Activated naive CD4-positive, alpha-beta T cell treated with anti-CD3 and anti-CD28 coated beads, Interleukin-2, amount 50 U/mL, for 16 hours (primary cell): ENCODE data around the gene PCNX4.
"Not testable (repeated sequence)": the region's sequence is repeated elsewhere in the genome, so short reads cannot be mapped to it uniquely, and the experiment has no call there.

ENCODE experiments used
- DNase-seq: peaks from one replicate; pipeline ENCODE4 v3.0.0-alpha.2; 2020

Gene PCNX4

DNA sequence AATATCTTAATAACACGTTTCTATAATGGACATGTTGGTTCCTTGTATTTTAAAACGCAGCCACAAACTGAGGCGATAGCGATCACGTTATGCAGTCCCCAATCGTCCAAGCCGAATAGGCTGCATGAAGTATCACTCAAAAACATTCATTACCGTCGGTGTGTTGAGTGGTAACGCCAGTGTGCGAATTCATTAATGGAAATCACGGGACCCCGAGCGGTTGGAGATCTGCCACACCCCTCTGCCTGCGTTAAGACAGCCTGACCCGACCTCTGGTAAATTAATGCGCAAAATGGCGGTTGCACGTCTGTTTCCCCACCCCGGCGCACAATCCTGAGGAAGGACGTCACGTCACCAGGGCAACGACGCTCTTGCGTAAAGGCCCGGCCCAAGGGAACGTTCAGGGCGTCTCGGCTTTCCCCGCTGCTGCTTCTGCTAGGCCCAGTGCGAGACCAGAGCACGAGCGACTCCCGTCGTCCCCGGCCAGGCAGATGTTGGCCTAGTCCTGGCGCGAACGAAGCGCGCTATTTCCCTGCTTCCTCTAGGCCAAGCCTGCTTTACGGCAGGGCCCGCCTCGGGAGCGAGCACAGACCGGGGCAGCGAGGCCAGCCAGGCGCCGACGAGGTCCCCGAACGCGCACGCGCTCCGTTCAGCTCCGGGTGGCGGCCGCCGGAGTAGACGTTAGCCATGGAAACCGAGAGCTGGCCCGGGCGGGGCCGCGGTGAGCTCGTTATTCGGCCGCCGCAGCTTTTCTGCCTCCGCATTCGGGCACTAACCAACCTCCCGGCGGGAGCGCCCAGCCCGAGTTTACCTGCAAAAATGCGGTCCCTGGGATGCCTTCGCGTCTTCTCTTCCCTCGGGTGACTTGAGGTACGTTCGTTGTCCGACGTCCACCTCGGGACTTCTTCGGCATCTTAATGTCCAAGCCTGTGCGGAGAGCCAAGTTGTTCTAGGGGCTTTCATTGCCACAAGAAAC, at the start of gene PCNX4:
Gene PCNX4 (plus strand): TSS at position 374 of the 976 bp plus-strand sequence. CDS start 15,716 bp downstream, outside the sequence.
- DNase-seq, result peak; percentile 92

DNA sequence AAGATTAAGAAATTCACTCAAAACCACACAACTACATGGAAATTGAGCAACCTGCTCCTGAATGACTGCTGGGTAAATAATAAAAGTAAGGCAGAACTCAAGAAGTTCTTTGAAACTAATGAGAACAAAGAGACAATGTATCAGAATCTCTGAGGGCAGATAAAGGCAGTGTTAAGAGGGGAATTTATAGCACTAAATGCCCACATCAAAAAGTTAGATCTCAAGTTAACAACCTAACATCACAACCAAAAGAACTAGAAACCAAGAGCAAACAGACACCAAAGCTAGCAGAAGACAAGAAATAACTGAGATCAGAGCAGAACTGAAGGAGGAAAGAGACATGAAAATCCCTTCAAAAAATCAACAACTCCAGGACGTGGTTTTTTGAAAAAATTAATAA, 43.7 kb upstream of the PCNX4 start:
- not testable (repeated sequence) for DNase-seq

DNA sequence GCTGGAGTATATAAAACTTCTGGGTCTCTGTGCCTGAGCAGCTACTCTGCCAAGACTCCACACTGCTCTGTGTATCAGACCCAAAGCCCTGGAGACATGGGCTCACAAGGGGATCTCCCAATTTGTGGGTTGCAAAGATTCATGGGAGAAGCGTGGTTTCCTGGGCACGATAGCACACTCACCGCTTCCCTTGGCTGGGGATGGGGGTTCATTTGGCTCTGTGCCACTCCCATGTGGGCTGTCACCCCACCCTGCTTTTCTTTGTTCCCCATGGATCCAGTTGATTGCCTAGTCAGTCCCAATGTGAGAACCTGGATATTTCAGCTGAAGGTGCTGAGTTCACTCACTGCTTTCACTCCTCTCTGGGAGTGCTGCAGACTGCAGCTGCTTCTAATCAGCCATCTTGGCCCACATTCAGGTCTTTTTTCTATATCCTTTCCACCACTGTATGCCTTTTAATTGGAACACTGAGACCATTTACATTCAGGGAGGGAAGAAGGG, 40.0 kb upstream of the PCNX4 start:
- no peak for DNase-seq

DNA sequence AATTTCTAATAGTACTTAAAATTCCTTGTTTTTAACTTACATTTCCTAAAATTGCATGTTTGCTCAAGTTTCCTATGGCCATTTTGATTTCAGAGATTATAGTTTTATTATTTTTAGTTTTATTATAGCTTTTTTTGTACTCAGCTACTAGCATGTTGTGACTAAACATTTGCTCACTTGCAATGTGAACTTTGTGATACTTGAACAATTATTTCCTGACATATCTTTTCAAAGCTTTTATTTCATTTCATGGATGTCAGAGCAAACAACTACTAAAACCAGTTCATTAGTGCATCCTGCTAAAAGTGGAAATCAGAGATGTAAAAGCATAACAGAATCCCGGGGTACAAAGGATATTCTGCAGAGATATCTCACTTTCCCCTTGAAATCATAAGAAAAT, 33.6 kb upstream of the PCNX4 start:
- no peak for DNase-seq

DNA sequence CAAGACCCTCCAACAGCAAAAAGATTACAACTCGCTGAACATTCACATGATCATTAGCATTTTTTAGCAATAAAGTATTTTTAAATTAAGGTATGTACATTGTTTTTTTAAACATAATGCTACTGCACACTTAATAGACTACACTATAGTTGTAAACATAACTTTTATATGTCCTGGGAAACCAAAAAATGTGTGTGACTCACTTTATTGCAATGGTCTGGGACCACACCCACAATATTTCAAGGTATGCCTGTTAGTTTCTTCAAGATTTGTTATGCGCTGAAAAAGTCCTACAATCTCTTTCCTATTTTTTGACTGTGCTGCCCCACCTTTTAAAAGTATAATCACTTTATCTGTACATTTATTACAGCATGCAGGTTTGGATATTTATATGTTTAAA, 30.4 kb upstream of the PCNX4 start:
- no peak for DNase-seq

DNA sequence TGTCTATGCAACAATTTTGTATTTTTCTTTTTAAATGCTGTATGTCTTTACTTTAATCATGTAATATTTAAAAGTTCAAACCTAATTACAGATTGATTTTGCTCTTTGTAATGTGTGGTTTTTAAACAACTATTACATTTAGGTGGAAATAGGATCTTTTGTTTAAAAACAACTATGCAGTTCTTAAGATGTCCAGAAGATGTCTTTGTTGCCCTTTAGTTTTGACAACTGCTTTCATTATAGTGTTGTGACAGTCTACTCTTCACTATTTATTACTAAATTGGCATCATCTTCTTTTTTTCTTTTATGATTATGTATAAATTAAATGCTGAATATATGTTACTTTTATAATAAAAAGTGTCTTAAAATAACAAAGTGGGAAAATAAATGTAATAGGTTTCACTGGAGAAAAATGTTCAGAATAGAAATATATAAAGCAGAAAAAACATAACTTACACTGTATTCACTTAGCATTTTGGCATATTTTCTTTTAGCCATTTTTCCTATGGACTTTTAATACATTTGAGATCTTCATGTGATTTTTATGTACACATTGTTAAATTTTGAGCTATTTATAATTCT, 27.1 kb upstream of the PCNX4 start:
- DNase-seq, result no peak

DNA sequence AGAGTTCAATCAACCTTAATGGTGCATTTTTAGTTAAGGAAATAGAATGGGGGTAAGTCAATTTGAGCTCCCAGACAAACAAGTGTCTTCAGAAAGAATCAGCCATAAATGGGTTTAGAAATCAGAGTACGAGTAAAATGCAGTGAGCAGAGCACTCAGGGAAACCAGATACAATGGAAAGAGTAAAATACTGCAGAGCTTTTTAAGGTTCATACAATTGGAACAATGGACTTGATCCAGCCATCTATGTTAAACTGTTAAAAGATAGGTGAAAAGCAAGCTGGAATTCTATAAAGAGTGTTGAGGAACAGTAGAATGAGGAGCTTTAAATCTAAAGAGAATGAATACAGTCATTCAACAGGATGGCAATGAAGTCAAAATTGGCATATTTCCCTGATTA, 23.8 kb upstream of the PCNX4 start:
- DNase-seq, result no peak

DNA sequence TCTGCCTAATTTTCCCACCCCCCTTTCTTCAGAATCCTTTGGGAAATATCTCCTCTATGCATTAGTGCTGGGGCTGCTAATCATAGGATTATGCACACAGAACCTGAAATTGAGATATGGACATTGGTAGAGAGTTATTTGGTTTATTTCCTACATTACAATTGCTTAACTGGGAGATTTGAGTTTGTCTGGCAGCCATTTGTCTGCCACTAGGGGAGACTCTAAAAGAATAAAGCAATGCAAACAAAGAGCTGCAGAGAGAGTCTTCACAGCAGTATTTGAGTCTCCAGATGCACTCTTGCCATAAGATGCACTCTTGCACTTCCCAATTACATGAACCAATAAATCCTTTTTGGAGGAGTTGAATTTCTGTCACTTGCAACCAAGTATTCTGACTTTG, 12.0 kb upstream of the PCNX4 start:
- DNase-seq, result no peak

DNA sequence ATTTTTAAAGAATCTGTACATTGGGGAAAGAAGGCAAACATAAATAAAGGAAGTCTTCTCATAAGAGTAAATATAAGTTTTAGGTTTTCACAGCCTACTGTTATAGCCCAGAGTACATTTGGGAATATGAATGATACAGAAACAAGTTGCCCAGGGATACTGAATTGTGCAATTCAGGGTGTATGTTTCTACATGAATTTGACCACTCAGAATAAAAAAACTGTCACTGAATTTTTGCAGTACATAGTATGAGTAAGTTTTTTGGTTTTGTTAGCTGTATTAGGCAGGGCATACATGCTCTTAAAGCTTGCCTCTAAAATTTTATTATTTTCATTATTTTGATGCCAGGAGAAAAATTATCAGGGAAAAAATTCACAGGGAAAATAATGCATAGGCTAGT, 6.6 kb upstream of the PCNX4 start:
- DNase-seq, result no peak

DNA sequence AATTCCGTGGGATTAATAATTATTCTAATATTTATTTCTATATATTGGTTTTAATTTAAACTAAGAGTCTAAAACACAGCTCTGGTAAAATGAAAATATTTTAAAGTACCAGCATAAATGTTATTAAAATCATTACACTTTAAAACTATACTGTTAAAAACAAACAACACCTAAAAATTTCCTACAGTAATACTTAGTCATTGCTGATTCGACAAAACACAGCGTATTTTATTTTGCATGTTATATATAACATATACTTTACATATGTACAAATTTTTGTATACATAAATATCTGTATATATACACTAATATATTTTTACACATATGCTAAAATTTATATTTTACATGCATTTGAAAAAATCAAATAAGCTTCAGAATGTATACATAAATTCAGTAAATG, 6.0 kb upstream of the PCNX4 start:
- no peak for DNase-seq

DNA sequence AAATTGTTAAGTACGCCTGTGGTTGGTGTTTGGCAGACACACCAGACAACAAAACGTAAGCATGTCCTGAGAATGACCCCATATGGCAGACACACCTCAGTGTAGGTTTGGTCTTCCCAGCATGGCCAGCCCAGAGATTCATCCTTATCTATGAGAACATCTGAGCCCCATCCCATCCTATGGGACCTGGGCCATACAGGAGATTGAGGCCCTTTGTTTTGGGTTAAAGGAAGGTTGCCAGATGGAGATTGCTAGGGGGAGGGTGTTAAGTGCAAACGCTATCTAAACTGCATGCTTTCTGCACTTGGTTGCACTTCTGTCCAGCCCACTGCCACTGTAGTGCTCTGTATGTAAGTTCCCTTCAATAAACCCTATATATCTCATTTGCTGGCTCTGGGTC, 4.1 kb upstream of the PCNX4 start:
- DNase-seq, result no peak

DNA sequence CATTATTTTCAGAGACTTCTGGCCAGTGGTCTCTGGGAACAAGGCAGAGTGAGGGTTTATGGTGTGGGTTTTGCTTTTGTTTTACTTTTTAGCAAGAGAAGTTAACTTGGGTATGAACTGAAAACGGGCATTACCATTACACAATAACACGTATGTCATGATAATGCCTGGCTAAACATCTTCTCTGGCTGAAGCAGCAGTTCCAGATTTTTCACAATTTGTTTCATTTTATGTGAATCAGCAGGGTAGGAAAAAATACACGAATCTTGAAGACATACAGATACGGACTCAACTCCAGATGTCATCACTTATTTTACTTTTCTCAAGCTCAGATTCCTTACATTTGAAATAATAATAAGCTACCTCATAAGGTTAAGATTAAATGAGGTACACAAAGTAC, 2.5 kb upstream of the PCNX4 start:
- DNase-seq, result no peak

DNA sequence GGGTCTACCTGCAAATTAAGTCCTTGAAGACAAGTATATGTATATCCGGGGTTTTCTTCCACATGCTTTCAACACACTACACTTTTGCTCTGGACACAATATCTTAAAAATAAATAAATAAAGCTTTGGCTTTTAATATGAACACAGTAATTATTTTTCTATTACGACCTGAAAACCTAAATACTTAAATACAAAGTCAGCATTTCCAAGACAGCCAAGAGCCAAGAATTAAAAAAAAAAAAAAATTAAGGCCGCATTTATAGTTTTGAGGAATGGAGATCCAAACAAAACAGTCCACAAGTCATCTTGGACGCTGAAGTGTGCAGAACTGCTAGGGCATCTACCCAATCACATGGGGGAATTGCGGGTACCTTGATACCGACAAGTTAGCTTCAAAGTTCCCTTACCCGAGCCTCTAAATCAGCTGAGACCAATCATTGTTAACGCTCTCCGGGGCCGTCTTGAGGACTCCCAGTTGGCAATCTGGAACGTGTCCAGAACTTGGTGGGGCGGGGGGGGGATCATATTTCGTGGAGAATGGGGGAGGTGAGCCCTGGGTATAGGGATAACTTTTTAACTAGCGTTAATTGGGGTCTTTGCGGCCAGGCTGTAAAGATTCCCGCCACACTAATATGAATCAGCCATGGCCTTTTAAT, 731 bp upstream of the PCNX4 start:
- DNase-seq, result no peak

DNA sequence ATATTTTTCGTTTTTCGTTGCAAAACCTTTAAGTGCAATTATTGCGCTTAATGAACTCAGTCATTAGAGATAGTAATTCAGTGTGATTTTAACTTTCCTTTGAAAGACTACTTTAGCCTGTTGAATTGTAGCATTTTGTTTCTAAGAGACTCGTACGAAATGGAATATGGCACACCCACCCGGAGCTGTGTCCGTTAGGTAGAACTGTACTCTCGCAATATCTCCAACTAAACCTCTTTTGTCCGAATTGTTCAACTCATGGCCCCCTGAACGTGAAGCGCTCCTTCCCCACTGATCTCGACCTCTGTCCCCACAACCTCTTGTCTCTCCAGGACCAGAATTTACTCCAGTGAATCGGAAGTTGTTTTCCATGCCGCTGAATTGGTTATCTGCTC, 800 bp downstream of the PCNX4 start:
- no peak for DNase-seq

DNA sequence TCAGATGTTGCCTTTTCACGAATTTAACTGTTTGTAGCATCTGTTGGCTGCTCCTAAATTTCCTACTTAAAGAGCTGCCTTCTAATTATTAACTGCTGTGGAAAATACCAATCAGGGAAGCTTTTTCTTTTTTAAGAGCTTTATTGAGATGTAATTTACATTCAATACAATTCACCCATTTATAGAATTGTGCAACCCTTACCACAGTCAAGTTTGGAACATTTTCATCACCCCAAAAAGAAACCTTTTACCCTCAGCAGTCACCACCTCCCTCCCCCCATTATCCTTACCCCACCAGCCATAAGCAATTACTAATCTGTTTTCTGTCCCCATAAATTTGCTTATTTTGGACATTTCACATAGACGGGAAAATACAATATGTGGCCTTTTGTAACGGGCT, 1.4 kb downstream of the PCNX4 start:
- DNase-seq, result no peak

DNA sequence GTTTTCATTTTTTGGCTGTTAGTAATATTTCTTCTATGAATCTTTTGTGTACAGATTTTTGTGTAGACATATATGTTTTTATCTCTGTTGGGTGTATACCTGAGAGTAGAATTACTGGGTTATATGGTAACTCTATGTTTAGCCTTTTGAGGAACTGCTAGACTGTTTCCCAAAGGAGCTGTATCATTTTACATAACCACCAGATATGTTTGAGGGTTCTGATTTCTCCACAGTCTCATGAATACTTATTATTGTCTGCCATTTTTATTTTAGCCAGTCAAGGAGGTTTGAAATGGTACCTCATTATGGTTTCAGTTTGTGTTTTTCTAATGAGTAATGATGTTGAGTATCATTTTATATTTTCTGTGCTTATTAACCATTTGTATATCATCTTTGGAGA, 1.9 kb downstream of the PCNX4 start:
- no peak for DNase-seq

DNA sequence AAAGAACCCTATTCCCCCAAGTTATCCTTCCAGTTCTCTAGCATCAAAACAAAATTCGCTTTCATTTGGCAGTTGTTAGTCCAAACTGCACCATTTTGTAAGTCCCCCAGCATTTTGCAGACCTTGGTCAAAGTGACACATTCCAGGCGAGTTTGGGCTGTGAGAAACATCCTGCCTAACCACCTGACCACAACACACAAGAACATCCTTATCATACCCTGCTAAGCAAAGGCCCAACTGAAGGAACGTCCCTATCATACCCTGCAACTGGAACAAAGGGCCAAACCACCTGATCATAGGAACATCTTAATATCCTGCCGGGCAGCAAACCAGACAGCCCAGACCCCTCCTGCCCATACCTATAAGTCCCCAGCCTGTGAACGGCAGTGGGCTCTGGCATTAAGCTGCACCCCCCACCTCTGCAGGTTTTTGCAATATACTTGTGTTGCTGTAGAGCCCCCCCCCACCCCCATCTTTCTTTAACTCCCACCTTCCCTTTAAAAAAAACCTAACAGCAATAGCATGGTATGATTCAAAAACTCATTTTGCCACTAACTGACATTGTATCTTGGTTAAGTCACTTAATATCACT, 2.7 kb downstream of the PCNX4 start:
- no peak for DNase-seq

DNA sequence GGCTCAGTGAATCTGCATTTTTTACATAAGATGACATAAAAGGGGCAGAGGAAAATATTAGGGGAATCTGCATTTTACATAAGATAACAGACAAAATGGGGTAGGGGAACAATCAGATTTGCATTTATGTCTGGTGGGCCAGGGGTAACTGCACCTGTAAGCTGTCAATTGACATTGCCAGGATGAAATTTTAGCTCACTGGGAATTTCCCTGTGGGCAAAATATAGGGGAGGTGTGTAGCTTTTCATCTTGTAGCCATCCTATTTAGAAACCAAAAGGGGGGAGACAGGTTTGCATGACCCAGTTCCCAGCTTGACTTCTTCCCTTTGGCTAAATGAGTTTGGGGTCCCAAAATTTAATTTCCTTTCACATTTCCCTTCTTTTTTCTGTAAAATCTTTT, 3.5 kb downstream of the PCNX4 start:
- DNase-seq, result no peak

DNA sequence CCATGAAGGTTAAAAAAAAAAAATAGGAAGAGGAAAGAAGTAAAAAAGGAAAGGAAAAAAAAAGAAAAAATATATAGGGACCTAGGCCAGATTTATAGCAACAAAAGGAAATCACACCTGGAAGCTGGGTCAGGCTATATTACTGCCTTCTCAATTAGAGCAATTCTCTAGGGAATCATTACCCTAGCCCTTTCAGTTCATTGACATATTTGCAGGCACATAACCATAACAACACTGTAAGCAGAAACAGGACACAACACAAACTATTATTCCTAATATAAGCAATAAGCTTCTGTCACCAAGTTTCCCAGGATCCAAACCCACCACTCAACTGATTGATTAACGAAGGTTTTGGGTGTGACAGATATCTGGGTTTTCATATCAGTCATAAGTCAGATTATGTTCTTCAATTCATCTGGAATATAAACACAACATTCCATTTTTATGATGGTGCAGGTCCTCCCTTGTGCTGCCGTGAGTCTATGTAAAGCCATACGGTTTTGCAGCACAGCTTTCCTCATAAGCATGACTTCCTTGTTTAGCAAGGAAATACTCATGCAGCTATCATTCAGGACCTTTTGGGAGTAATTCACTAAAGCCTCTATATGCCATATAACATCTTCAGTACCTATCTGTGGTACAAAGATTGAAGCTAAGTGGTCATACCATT, 4.2 kb downstream of the PCNX4 start:
- DNase-seq, result no peak

DNA sequence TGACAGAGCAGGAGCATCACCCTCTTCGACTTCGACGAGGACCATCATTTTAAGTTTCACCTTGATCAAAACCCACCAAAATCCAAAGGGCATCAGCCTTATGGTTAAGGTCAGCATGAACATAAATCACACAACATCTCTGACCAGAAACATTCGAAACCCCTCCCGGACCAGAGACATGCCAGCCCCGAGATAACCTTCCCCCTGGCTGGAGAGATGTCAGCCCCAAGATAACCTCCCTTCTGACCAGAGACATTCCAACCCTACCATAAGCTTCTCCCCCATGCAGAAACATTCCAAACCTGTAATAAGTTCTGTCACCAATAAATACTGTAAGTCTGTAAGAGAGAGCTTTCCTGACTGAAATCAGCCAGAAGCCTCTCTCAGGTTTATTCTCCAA, 6.3 kb downstream of the PCNX4 start:
- no peak for DNase-seq

DNA sequence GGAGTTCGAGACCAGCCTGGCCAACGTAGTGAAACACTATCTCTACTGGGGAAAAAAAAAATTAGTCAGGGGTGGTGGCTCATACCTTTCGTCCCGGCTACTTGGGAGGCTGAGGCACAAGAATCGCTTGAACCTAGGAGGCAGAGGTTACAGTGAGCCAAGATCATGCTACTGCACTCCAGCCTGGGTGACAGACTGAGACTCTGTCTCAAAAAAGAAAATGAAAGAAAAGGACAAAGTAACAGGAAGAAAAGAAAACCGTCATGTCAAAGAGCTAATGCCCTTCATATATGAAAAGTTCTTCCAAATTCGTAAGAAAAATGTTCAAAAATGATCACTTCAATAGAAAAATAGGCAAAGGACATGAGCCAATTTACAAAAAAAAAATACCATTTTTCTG, 8.1 kb downstream of the PCNX4 start:
- not testable (repeated sequence) for DNase-seq

DNA sequence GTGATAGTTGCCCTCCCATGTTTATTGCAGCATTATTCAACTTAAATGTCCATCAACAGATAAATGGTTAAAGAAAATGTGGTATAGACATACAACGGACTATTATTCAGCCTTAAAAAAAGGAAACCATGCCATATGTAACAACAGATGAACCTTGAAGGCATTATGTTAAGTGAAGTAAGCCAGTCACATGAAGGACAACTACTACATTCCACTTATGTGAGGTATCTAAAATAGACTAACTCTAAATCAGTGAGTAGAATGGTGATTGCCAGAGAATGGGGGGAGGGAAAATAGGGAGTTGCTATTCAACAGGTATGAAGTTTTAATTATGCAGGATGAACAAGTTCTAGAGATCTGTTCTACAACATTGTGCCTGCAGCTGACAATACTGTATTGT, 10.1 kb downstream of the PCNX4 start:
- DNase-seq, result no peak

DNA sequence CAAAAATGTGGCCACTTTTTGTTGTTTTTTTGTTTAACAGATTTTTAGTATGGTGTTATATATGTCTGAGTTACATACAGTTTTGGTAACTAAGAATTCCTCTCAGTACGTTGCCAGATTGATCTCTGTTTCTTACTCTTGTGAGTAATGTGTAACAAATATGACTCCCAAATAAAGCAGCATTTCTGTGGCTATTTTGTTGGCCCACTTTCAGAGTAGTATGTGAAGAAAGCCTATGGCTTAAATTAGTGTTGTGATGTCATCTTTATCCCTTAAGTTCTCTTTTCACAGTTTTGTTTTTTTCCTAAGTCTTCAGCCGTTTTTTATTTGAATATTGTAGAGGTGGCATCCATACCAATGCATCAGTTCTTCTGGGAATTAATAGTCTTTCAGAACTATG, 10.7 kb downstream of the PCNX4 start:
- DNase-seq, result no peak
